Hypothalamus (tissue), 51 donors: ENCODE results near the gene ITGA7.

Experiments
- DNase-seq, 51 donors: peaks; one replicate each; lab custom pipeline; 2025; lab: John Stamatoyannopoulos, UW

The ITGA7 gene

DNA sequence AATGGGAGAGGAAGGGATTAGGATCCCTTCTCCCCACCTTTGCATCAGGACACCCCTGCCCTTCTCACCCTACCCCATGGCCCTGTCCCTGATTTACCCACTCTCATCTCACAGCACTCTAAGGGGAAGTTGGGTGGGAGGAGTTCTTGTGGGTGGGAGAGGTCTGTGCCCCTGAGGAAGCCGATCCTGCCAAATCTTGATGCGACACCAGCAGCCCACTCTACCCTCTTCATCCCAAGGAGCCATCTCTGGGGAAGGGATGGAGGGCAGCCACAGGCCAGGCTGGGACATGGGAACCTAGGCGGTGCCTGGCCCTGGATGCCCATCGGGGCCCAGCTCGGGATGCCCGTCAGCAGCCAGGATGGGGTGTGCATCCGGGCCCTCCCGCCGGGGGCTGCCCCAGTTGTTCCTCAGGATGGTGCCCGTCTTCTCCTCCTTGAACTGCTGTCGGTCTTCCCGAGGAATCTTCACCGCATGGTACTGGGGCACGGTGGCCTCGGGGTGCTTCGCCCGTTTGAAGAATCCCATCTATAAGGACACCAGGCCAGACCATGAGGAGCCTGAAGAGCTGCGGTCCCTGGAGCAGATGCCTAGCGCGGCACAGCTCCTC, 22.8 kb downstream of the ITGA7 start:
- DNase-seq: no peak

DNA sequence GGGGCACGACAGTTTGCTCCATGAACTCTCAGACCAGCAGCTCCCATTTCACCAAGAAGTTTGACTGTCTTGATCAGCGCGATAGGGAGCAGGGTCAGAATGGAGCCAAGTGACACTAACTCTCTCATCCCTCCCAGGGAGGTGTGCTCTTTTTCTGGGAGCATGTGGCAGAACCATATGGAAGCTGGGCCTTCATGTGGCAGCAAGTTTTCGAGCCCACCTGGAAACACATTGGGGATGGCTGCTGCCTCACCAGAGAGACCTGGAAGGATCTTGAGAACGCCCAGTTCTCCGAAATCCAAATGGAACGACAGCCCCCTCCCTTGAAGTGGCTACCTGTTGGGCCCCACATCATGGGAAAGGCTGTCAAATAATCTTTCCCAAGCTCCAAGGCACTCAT, 24.0 kb downstream of the ITGA7 start:
- DNase-seq: no peak

DNA sequence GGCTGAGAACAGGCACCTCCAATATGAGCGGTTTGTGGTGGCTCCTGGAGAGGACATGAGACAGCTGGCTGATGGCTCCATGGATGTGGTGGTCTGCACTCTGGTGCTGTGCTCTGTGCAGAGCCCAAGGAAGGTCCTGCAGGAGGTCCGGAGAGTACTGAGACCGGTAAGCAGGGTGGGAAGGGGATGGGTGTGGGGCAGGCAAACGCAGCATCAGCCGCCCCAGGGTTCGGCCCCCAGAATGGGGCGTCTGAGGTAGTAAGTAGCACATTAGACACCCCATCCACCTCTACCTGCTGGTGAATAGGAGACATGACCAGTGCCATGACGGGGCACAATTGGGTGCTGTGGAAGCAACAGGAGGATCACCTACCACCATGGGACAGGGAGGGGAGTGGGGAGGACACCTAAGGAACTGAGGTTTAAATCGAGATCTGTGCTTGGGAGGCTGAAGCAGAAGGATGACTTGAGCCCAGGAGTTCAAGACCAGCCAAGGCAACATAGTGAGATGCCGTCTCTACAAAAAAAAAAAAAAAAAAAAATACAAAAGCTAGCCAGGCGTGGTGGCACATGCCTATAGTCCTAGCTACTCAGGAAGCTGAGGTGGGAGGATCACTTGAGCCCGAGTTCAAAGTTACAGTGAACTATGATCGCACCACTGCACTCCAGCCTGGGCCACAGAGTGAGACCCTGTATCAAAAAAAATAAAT, 25.5 kb downstream of the ITGA7 start:
- DNase-seq: no peak

DNA sequence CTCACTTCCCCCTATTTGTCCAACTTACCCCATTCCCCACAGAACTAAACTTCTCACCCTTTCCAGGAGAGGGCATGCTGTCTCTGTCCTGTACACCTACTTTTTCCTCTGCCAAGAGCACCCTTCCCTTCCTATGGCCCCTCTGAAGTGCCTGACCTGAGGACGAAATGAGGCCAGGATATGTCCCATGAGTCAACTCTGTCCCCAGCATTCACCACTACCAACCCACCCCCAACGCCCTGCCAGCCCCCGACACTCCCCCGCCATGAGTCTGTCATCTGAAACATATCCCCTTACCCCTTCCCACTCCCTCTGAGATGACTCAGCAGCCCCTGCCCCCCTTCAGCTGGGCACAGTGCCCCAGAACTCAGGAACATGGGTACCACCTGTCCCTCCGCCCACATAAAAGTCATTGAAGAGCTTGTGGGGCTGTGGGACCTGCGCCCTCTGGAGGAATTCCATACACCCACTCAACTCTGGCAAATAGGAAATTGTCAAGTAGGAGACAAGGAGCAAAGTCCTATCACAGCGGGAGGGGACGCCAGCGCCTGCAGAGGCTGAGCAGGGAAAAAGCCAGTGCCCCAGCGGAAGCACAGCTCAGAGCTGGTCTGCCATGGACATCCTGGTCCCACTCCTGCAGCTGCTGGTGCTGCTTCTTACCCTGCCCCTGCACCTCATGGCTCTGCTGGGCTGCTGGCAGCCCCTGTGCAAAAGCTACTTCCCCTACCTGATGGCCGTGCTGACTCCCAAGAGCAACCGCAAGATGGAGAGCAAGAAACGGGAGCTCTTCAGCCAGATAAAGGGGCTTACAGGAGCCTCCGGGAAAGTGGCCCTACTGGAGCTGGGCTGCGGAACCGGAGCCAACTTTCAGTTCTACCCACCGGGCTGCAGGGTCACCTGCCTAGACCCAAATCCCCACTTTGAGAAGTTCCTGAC, 26.3 kb downstream of the ITGA7 start:
- peak in 20 of 51 donors; percentile 3 to 54 (median 24) for DNase-seq

DNA sequence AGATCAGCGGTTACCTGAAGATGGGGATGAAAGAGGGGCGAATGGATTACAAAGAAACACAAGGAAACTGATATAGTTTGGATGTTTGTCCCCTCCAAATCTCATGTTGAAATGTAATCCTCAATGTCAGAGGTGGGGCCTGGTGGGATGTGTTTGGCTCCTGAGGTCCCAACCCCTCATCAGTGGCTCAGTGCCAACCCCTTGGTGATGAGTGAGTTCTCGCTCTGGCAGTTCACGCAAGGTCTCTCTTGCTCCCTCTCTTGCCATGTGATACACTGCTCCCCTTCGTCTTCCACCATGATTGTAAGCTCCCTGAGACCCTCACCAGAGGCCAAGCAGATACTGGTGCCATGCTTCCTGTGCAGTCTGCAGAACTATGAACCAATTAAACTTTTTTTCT, 28.0 kb downstream of the ITGA7 start:
- no peak for DNase-seq

DNA sequence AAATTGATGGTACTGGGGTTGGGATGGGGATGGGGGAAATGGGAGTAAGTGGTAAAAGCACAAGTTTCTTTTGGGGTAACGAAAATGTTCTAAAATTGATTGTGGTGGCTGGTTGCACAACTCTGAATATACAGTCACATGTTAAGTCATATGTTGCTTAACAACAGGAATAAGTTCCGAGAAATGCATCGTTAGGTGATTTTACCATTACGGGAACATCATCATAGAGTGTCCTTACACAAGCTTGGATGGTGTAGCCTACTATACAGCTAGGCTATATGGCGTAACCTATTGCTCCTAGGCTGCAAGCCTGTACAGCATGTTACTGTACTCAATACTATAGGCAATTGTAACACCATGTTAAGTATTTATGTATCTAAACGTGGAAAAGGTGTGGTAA, 31.0 kb downstream of the ITGA7 start:
- DNase-seq: no peak

DNA sequence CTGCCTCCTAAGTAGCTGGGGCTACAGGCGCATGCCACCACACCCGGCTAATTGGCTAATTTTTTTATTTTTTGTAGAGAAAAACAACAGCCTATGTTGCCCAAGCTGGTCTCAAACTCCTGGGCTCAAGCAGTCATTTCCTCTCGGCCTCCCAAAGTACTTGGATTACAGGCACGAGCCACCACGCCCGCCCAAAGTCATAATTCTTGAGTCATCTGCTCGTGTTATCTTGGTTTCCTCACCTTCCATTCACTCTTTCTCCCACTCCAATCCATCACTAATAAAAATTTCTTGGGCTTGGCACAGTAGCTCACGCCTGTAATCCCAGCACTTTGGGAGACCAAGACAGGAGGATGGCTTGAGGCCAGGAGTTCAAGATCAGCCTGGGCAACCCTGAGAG, 32.0 kb downstream of the ITGA7 start:
- DNase-seq: no peak

DNA sequence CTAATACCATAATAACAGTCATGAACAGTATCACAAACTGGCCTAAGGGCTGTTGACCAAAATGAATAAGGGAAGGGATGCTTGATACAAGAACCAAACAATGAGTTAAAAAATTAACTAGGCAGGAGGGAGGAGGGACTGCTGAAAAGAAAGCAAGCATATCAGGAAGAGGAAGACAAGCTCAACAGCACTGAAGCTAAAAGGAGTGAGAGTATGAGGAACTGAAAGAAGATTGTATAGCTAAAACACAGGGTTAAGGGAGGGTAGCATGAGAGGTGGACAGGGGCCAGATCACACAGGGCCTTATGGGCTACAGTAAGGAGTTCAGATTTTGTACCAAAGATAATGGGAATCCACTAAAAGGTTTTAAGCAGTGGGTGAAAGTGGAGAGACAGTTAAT, 34.1 kb downstream of the ITGA7 start:
- DNase-seq: no peak

DNA sequence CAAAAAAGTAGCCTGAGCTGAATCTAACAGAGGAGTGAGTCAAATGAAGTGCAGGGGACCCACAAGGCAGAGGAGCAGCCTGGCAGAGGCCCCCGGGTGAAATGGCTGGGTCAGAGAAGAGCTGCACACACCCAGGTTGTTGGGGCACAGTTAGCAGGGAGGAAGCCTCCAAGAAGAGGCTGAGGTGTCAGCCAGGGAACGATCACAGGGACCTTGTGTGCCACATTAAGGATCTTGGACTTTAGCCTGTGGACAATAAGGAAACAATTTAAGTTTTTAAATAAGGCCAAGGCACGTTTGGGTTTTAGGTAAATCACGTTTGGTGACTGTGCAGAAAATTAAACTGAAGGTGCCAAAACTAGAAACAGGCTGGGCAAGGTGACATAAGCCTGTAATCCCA, 36.0 kb downstream of the ITGA7 start:
- DNase-seq: no peak

DNA sequence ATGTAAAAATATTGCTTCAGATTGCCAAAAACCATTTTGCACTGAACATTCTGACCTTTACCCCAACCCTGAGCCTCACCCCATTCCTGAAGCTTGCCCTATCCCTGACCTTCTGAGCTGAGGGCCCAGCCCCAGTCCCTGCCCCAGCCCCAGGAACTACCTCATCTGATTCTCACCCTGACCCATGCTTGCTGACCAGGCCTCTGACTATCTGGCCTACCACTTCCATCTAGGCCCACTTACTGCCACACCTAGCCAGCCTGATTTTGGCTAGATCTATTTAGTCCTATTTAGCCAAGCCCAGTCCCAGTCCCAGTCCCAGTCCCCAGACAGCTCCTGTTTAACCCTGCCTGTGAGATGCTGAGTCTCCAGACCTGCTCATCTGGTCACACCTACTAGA, 37.4 kb downstream of the ITGA7 start:
- no peak for DNase-seq

DNA sequence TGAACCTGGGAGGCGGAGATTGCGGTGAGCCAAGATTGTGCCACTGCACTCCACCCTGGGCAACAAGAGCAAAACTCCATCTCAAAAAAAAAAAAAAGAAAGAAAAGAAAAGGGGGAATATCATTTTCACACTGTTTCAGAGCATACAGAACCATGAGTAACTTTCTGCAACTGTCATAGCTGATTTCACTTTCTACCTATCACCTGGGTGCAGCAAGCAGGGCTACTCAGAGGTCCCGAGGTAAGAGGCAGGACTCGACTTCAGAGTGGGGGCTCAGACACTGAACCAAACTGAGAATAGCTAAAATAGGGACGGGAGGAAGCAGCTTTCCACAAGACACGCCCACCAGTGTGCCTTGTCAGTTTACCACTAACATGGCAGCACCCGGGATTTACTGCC, 41.2 kb downstream of the ITGA7 start:
- DNase-seq: no peak

DNA sequence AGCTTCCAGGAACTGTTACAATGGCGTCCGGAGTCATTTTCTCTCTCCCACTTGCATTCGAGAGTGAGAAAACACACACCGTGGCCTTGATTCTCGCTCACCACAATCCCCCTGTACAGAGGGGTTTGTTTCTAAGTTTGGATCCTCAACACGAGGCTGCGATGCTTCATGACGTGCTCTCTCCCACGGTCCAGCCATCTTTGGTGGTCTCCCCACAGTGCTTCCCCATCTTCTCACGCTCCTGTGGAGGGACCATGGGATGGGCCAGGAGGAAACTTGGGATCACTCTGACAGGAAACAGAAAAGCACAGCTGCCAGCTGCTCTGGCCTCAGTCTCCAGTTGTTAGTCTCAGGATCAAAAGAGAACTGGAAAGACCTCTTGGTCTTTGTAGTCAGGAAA, 42.9 kb downstream of the ITGA7 start:
- DNase-seq: no peak

DNA sequence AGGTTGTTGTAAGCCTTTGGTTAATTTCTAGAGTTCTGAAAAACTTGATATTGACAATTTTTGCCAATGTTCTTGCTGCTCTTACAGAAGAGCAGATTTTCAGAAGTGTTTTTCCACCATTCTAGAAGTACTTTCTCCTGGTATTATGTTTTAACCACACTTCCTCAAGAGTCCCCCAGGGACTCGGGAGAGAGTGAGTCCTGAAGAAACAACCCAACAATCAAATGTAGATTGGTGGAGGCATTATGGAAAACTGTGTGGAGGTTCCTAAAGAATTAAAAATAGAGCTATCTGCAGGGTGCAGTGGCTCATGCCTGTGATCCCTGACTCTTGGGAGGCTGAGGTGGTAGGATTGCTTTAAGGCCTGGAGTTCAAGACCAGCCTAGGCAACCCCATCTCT, 44.3 kb downstream of the ITGA7 start:
- DNase-seq: no peak

DNA sequence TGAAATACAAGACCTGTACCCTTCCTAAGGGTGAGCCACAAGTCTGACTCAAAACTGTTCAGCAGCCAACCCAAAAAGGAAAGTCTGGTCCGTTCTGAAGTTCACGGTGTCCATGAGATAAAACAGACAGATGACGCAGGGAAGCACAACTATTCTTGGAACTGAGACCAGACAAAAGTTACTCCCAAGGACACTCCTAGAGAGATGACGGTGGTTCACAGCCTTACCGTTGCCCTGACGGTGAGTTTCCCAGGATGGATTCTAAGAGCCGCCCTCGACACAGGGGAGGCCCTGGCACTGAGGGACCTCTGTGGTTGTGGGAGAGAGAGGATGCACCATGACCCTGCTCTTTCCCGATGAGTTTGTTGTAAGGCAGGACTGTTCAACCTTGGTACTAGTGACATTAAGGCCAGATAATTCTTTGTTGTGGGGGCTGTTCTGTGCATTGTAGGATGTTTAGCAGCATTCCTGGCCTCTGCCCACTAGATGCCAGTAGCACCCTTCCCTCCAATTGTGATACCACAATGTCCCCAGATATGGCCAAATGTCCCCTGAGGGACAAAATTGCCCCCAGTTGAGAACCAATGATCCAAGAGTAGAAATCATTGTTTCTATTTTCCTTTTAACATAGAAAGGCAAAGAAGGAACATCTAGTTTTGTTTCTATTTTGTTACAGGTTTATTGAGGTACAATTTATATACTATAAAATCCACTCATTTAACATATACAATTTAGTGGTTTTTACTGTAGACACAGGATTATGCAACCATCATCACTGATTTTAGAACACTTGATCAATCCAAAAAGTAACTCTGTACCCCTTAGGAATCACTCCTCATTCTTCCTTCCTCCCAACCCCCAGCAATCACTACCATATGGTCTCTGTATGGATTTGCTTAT, 48.0 kb downstream of the ITGA7 start:
- DNase-seq: peak in 5 of 51 donors; percentile 1 to 11 (median 5)

DNA sequence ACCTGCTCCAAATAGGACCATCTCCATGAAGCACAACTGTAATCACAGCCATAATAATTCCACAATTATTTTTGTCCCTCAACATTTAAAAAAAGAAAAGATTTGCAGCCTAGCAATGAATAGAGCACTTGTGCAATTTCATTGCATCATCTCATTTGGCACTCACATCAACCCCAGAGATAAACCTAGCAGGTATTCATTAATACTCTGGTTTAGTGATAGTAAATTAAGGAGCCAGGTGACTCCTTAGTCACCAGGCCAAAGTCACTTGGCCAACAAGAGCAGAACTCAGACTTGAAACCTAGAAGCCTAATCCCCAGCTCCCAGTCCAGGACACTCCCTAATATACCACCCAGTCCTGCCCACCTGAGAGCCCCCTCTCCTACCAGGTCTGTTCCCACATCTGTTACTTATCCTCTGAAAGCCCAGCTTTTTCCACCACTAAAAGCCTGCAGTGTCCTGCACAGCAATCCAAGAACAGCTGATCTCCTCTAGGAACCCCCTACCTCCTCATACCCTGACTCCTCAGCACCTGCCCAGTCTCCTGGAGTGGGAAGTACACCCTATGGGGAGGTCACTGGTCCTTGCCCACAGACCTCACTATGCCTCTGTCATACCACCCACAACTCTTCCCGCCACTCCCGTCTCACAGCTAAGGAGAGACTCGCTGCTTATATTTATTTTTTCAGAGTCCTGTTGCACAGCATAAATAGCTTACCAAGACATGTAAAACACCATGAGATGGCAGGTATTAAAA, 48.9 kb downstream of the ITGA7 start:
- no peak for DNase-seq

DNA sequence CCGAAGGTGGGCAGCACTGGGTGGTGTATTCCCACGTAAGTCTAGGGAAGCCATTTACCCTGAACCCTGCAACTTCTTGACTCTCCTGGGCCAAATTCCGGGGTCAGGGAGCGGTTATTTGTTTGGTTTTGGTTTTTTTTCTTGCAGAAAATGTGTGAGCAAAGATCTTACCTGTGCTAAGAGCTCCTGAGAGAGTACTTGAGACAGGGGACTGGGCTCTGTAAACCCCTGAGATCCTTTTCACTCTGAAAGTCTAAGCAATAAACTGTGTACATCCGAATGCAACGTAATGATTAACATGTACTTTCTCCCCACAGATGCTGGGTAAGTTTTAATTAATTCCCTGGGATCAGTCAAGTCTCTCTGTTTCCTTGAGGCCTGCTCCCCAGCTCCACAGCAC, 49.5 kb downstream of the ITGA7 start:
- DNase-seq: no peak

DNA sequence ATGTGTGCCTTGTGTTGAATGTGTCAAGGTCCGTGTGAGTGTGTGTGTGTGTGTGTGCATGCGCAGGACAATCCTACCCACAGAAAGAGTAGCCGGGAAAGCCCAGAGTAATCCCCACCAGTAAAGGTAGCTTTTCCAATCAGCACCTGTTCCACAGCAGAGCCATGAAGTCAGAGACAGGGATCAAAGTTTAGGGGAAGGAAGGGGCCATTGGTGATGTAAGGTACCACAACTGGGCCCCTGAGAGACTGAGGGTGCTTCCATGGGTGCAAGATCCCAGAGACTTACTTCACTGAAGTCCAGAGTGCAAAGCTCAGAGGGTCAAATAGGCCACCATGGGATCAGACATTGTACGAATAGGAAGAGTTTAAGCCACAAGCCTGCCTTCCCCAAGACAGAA, 50.5 kb downstream of the ITGA7 start:
- no peak for DNase-seq

DNA sequence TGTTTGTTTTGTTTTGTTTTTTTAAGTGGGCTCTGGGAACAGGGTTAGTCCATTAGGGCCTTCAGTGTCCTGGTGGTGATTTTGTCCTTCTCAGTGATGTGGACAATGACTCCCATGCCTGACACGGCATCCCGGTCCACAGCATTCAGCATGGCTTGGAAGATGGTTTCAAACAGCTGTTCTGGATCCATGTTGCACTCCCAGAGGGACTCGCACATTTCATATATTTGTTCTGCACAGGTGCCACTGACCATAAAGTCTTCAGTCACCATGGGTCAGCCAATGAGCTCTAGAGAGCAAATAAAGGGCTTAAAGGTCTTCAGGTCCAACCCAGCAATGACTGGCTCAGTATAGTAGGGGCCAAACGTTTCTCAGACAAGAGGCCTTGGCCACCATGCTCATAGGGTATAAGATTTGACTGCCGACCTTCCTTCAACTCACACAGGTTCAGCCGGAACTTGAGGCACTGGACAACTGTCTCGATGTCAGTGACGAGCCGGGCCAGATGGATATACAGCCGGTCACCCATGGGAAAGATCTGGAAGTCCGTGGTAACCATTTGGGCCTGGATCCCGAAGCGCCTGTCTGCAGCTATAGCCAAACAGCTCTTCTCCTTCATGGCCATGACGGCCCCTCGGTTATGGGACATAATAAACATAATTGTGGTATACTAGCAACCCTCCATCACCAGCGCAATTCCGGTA, 53.0 kb downstream of the ITGA7 start:
- no peak for DNase-seq

DNA sequence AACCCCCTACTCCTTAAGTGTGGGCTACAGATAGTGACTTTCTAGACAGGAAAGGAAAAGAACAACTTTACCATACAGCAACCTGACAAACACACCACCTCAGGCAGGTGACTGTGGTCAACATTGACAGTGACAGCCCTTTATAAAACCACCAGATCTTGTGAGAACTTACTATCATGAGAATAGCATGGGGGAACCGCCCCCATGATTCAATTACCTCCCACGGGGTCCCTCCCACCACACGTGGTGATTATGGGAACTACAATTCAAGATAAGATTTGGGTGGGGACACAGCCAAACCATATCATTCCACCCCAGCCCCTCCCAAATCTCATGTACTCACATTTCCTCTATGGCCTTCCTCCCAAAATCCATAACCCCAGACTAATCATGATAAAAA, 54.7 kb downstream of the ITGA7 start:
- no peak for DNase-seq
